ENCODE measurements around the gene TUNAR. TPM values are rescaled to one million over a fixed set of nuclear protein-coding genes. Genes with fewer than 3 reads are reported as not detected.

The TUNAR gene
- total RNA-seq, 1 experiment from 2014 or later: not detected

GRCh38 chr14:95941897-95942296 is 65.3 kb downstream of the TUNAR start:
- H3F3A ChIP-seq (ENCODE audit: insufficient read depth, low read depth): no peaks in the 10 kb centered on the region
- H4K20me1 ChIP-seq (ENCODE audit: insufficient read depth): no peaks in the 10 kb centered on the region
- ChIA-PET CTCF (no interaction called here), POLR2A (ENCODE audit: unreplicated experiment) (no interaction called here)
- no TSS peak for BruUV-seq (replicated peaks)
- DNase-seq: no peak
- H3K79me2 ChIP-seq (ENCODE audit: low read depth): no peaks in the 10 kb centered on the region
- no peaks in the 10 kb centered on the region for H3K9me2 ChIP-seq (ENCODE audit: insufficient read depth)
- no peaks in the 10 kb centered on the region for H3K36me3 ChIP-seq (ENCODE audit: low read depth)
- H3K4me3 ChIP-seq: no peak overlapping the region
- intact Hi-C loops (cut with micrococcal nuclease; ENCODE audit: unreplicated experiment): no loop called here
- TF ChIP-seq EZH2 (IDR thresholded peaks at IDR 0.05; ENCODE audit: low read depth) (no peak), CTCF (conservative IDR thresholded peaks at IDR 0.05) (no peak)
- no peaks in the 10 kb centered on the region for H3K4me1 ChIP-seq (replicated peaks; ENCODE audit: insufficient read depth)
- H3K9me3 ChIP-seq (ENCODE audit: insufficient read depth, low read depth): no peaks in the 10 kb centered on the region
- no peak overlapping the region for H3K27ac ChIP-seq
- no peak overlapping the region for H2AFZ ChIP-seq
- H3K4me2 ChIP-seq: no peak overlapping the region
- H3K27me3 ChIP-seq (ENCODE audit: insufficient read depth, low read depth): no peaks in the 10 kb centered on the region

- Histone ChIP-seq H4K20me1 (ENCODE audit: insufficient read depth) (no peaks in the 10 kb centered on the region), H3K36me3 (ENCODE audit: low read depth) (no peaks in the 10 kb centered on the region), H3K9me2 (ENCODE audit: insufficient read depth) (no peaks in the 10 kb centered on the region), H3K79me2 (ENCODE audit: low read depth) (no peaks in the 10 kb centered on the region), H3K4me3 (no peak overlapping the region), H3K27ac (no peak overlapping the region), H3K4me1 (replicated peaks; ENCODE audit: insufficient read depth) (no peaks in the 10 kb centered on the region), H3K27me3 (ENCODE audit: insufficient read depth, low read depth) (no peaks in the 10 kb centered on the region), H3K4me2 (no peak overlapping the region), H3K9me3 (ENCODE audit: insufficient read depth, low read depth) (no peaks in the 10 kb centered on the region), H3F3A (ENCODE audit: insufficient read depth, low read depth) (no peaks in the 10 kb centered on the region), H2AFZ (no peak overlapping the region)
- TF ChIP-seq EZH2 (IDR thresholded peaks at IDR 0.05; ENCODE audit: low read depth) (no peak), CTCF (conservative IDR thresholded peaks at IDR 0.05) (no peak)
- intact Hi-C loops (cut with micrococcal nuclease; ENCODE audit: unreplicated experiment): no loop called here
- no TSS peak for BruUV-seq (replicated peaks)
- ChIA-PET POLR2A (ENCODE audit: unreplicated experiment) (no interaction called here), CTCF (no interaction called here)
- no peak for DNase-seq
Observed at GRCh38 chr14:95943699-95944098, 67.1 kb downstream of the TUNAR start.

GRCh38 chr14:95944462-95944861 is 67.8 kb downstream of the TUNAR start:
- TF ChIP-seq EZH2 (IDR thresholded peaks at IDR 0.05; ENCODE audit: low read depth) (no peak), CTCF (conservative IDR thresholded peaks at IDR 0.05) (no peak)
- no peaks in the 10 kb centered on the region for H4K20me1 ChIP-seq (ENCODE audit: insufficient read depth)
- no peak overlapping the region for H3K27ac ChIP-seq
- H3K79me2 ChIP-seq (ENCODE audit: low read depth): no peaks in the 10 kb centered on the region
- no peak overlapping the region for H2AFZ ChIP-seq
- CTCF ChIA-PET: no interaction called here
- intact Hi-C loops (cut with micrococcal nuclease; ENCODE audit: unreplicated experiment): no loop called here
- BruUV-seq (replicated peaks): no TSS peak
- H3K9me3 ChIP-seq (ENCODE audit: insufficient read depth, low read depth): no peaks in the 10 kb centered on the region
- no peak overlapping the region for H3K4me2 ChIP-seq
- no peaks in the 10 kb centered on the region for H3K36me3 ChIP-seq (ENCODE audit: low read depth)
- H3K27me3 ChIP-seq (ENCODE audit: insufficient read depth, low read depth): no peaks in the 10 kb centered on the region
- H3K9me2 ChIP-seq (ENCODE audit: insufficient read depth): no peaks in the 10 kb centered on the region
- H3F3A ChIP-seq (ENCODE audit: insufficient read depth, low read depth): no peaks in the 10 kb centered on the region
- POLR2A ChIA-PET (ENCODE audit: unreplicated experiment): no interaction called here
- no peak overlapping the region for H3K4me3 ChIP-seq
- no peaks in the 10 kb centered on the region for H3K4me1 ChIP-seq (replicated peaks; ENCODE audit: insufficient read depth)
- no peak for DNase-seq

Measured in PC-9 (cell line).